ENCODE measurements around the gene TP63.

The TP63 gene

GRCh38 chr3:189710620-189711402, 79.6 kb downstream of the TP63 start:
- peak; percentile 100 for FAIRE-seq
- DNase-seq (ENCODE audit: insufficient read length, low spot score), result peak; percentile 61
- no peak for TF ChIP-seq POLR2A (IDR thresholded peaks at IDR 0.05; ENCODE audit: low read depth, low read length)

- DNase-seq (ENCODE audit: insufficient read length, low spot score) (no peak), FAIRE-seq (peak; percentile 64)
- no peak for TF ChIP-seq POLR2A (IDR thresholded peaks at IDR 0.05; ENCODE audit: low read depth, low read length)
Observed at GRCh38 chr3:189712906-189713483, 81.8 kb downstream of the TP63 start.

GRCh38 chr3:189714991-189715961, 84.1 kb downstream of the TP63 start:
- FAIRE-seq, result peak; percentile 95
- no peak for TF ChIP-seq POLR2A (IDR thresholded peaks at IDR 0.05; ENCODE audit: low read depth, low read length)
- DNase-seq (ENCODE audit: insufficient read length, low spot score), result peak; percentile 33

- no peak for TF ChIP-seq POLR2A (IDR thresholded peaks at IDR 0.05; ENCODE audit: low read depth, low read length)
- DNase-seq (ENCODE audit: insufficient read length, low spot score) (no peak), FAIRE-seq (peak; percentile 41)
Observed at GRCh38 chr3:189718215-189718614, 87.0 kb downstream of the TP63 start.

- FAIRE-seq, result peak; percentile 45
- TF ChIP-seq POLR2A (IDR thresholded peaks at IDR 0.05; ENCODE audit: low read depth, low read length), result no peak
- no peak for DNase-seq (ENCODE audit: insufficient read length, low spot score)
Observed at GRCh38 chr3:189720736-189721417, 89.7 kb downstream of the TP63 start.

GRCh38 chr3:189721873-189722665, 90.9 kb downstream of the TP63 start:
- FAIRE-seq (peak; percentile 48), DNase-seq (ENCODE audit: insufficient read length, low spot score) (no peak)
- TF ChIP-seq POLR2A (IDR thresholded peaks at IDR 0.05; ENCODE audit: low read depth, low read length), result no peak

- DNase-seq (ENCODE audit: insufficient read length, low spot score) (no peak), FAIRE-seq (no peak)
- no peak for TF ChIP-seq POLR2A (IDR thresholded peaks at IDR 0.05; ENCODE audit: low read depth, low read length)
Observed at GRCh38 chr3:189724356-189724755, 93.2 kb downstream of the TP63 start.

GRCh38 chr3:189726277-189726676, 95.1 kb downstream of the TP63 start:
- FAIRE-seq, result peak; percentile 74
- TF ChIP-seq POLR2A (IDR thresholded peaks at IDR 0.05; ENCODE audit: low read depth, low read length), result no peak

GRCh38 chr3:189727158-189727557, 96.0 kb downstream of the TP63 start:
- no peak for TF ChIP-seq POLR2A (IDR thresholded peaks at IDR 0.05; ENCODE audit: low read depth, low read length)
- FAIRE-seq (peak; percentile 53), DNase-seq (ENCODE audit: insufficient read length, low spot score) (no peak)

More at GRCh38 chr3:189726277-189726676, 95.1 kb downstream of the TP63 start:
- DNase-seq (ENCODE audit: insufficient read length, low spot score), result no peak

- DNase-seq (ENCODE audit: insufficient read length, low spot score), result no peak
- no peak for FAIRE-seq
- TF ChIP-seq POLR2A (IDR thresholded peaks at IDR 0.05; ENCODE audit: low read depth, low read length), result no peak
Observed at GRCh38 chr3:189727898-189728297, 96.7 kb downstream of the TP63 start.

GRCh38 chr3:189728915-189729314, 97.7 kb downstream of the TP63 start:
- TF ChIP-seq POLR2A (IDR thresholded peaks at IDR 0.05; ENCODE audit: low read depth, low read length), result no peak
- DNase-seq (ENCODE audit: insufficient read length, low spot score) (no peak), FAIRE-seq (no peak)

GRCh38 chr3:189734061-189734460, 102.9 kb downstream of the TP63 start:
- no peak for TF ChIP-seq POLR2A (IDR thresholded peaks at IDR 0.05; ENCODE audit: low read depth, low read length)
- FAIRE-seq, result no peak
- no peak for DNase-seq (ENCODE audit: insufficient read length, low spot score)

GRCh38 chr3:189735913-189736312, 104.7 kb downstream of the TP63 start:
- DNase-seq (ENCODE audit: insufficient read length, low spot score), result no peak
- no peak for FAIRE-seq
- TF ChIP-seq POLR2A (IDR thresholded peaks at IDR 0.05; ENCODE audit: low read depth, low read length), result no peak

Data from H54 (cell line).